Ishikawa (cell line): ENCODE data around the gene NLRP1.

ENCODE experiments used
- CEBPB ChIP-seq: IDR thresholded peaks from 2 replicates; pipeline ENCODE4 v1.6.1; 2012
- CREB1 ChIP-seq: IDR thresholded peaks from 2 replicates; pipeline ENCODE4 v1.6.1; 2012; ENCODE audit warnings: low read depth
- EGR1 ChIP-seq: IDR thresholded peaks from 2 replicates; pipeline ENCODE4 v1.6.1; 2012
- EP300 ChIP-seq: IDR thresholded peaks from 2 replicates; pipeline ENCODE4 v1.6.1; 2012; ENCODE audit warnings: borderline replicate concordance
- FOXM1 ChIP-seq: IDR thresholded peaks from 2 replicates; pipeline ENCODE4 v1.6.1; 2012; ENCODE audit warnings: low read depth, borderline replicate concordance
- MAX ChIP-seq: IDR thresholded peaks from 2 replicates; pipeline ENCODE4 v1.6.1; 2012
- NFIC ChIP-seq: IDR thresholded peaks from 2 replicates; pipeline ENCODE4 v1.6.1; 2012
- RAD21 ChIP-seq: IDR thresholded peaks from 2 replicates; pipeline ENCODE4 v1.6.1; 2012; ENCODE audit warnings: low read depth
- REST ChIP-seq: IDR thresholded peaks from 2 replicates; pipeline ENCODE4 v1.6.1; 2012; ENCODE audit warnings: low read depth, mild to moderate bottlenecking
- TAF1 ChIP-seq: IDR thresholded peaks from 2 replicates; pipeline ENCODE4 v1.6.1; 2012; ENCODE audit warnings: low read depth, mild to moderate bottlenecking
- TCF12 ChIP-seq: IDR thresholded peaks from 2 replicates; pipeline ENCODE4 v1.6.1; 2012; ENCODE audit warnings: low read depth
- TEAD4 ChIP-seq: IDR thresholded peaks from 2 replicates; pipeline ENCODE4 v1.6.1; 2012
- USF1 ChIP-seq: IDR thresholded peaks from 2 replicates; pipeline ENCODE4 v1.6.1; 2012
- YY1 ChIP-seq: IDR thresholded peaks from 2 replicates; pipeline ENCODE4 v1.6.1; 2012; ENCODE audit warnings: low read depth
- ZBTB7A ChIP-seq: IDR thresholded peaks from 2 replicates; pipeline ENCODE4 v1.6.1; 2012; ENCODE audit warnings: low read depth

The NLRP1 gene

GRCh38 chr17:5536866-5537650 is 47.3 kb downstream of the NLRP1 start:
- no peak for TF ChIP-seq CEBPB
- no peak for TF ChIP-seq EGR1
- TF ChIP-seq TCF12, result no peak
- TF ChIP-seq USF1, result no peak
- TF ChIP-seq EP300, result no peak

- TF ChIP-seq TEAD4 (no peak), REST (no peak), NFIC (no peak), CEBPB (no peak), ZBTB7A (no peak), RAD21 (no peak), YY1 (no peak), FOXM1 (no peak), MAX (no peak), TAF1 (no peak), EP300 (no peak), EGR1 (no peak), USF1 (no peak)
Measured at GRCh38 chr17:5535436-5535835, 48.9 kb downstream of the NLRP1 start.

GRCh38 chr17:5533486-5534315 is 50.6 kb downstream of the NLRP1 start:
- no peak for TF ChIP-seq REST
- TF ChIP-seq RAD21, result no peak

- TF ChIP-seq EGR1, result no peak
- no peak for TF ChIP-seq YY1
- no peak for TF ChIP-seq MAX
- no peak for TF ChIP-seq TAF1
- TF ChIP-seq NFIC, result no peak
- TF ChIP-seq CEBPB, result no peak
- TF ChIP-seq ZBTB7A, result no peak
- TF ChIP-seq REST, result no peak
- no peak for TF ChIP-seq RAD21
- no peak for TF ChIP-seq EP300
- TF ChIP-seq USF1, result no peak
- no peak for TF ChIP-seq TCF12
- TF ChIP-seq FOXM1, result no peak
- TF ChIP-seq TEAD4, result no peak
- no peak for TF ChIP-seq CREB1
Measured at GRCh38 chr17:5532581-5532980, 51.7 kb downstream of the NLRP1 start.
